Memory B cell (primary cell): Measurements from ENCODE around the gene MAFG.

Experiments
- ATAC-seq: fragments of 150-1000 bp; cut with Tn5 transposase; 2 replicates; pipeline ENCODE4 v1.10.0; 2021; ENCODE audit warnings: low read depth, mild to moderate bottlenecking, moderate library complexity
- DNase-seq, 2 donors: peaks; one replicate each; pipeline ENCODE4 v3.0.0; 2022; ENCODE audit warnings: low spot score in 2 of 2
- H3K27ac Mint-ChIP-seq: one replicate; pipeline ENCODE4 v1.8.0; 2022; ENCODE audit warnings: mild to moderate bottlenecking, moderate library complexity, mixed read lengths
- H3K27me3 Mint-ChIP-seq: one replicate; pipeline ENCODE4 v1.8.0; 2022; ENCODE audit warnings: mixed read lengths
- H3K36me3 Mint-ChIP-seq: one replicate; pipeline ENCODE4 v1.8.0; 2022; ENCODE audit warnings: mild to moderate bottlenecking, mixed read lengths
- H3K4me1 Mint-ChIP-seq: one replicate; pipeline ENCODE4 v1.8.0; 2022; ENCODE audit warnings: mixed read lengths
- H3K4me3 Mint-ChIP-seq: one replicate; pipeline ENCODE4 v1.8.0; 2022; ENCODE audit warnings: mild to moderate bottlenecking, moderate library complexity, mixed read lengths
- H3K9me3 Mint-ChIP-seq: one replicate; pipeline ENCODE4 v1.8.0; 2022; ENCODE audit warnings: mixed read lengths

MAFG gene

DNA sequence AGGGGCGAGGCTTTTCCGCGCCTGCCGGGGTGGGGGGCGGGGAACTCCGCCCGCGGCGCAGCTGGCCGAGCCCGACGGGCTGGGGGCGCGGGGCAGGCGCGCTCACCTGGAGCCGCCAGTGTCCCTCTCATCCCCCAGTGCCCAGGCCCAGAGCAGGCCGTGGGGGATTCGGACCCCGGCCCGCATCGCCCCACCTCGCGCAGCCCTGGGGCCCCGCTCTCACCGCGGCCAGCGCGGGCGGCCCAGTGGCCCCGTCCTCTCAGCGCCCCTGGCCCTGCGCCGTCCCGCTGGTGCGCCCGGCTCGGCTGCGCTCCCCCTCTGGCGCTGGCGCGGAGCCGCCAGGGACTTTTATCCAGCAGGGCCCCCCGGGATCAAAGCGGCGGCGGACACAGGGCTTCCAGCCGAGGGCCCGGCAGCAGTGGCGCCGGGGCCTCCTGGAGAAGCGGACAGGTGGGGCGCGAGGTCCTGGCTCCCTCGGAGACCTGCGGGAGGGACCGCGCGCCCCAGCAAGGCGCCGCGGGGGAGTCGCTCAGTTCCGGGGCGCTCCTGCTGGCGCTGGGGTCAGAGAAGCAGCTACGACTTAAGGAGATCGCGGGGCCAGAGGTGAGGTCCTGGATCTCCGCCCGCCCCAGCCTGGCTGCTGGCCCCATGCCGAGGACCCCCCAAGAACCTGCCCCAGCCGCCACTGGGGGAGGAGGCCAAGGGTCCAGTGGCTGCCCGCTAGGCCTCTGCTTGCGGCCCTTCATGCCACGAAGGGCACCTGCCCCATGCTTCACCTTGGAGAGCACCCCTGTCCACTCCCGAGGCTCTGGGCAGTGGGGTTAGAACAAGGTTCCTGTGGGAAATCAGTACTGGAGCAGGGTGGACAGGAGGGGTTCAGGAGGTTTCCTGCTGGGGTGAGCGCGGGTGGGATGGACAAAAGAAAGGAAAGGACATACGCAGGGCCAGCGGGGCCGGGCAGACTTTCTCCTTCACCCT, 34.3 kb upstream of the MAFG start:
- H3K4me1 Mint-ChIP-seq = no peaks in the 10 kb centered on the region
- H3K27ac Mint-ChIP-seq = no peak overlapping the region
- H3K27me3 Mint-ChIP-seq = peaks cover 14% of the 10 kb centered on the region
- H3K9me3 Mint-ChIP-seq = no peaks in the 10 kb centered on the region
- no peaks in the 10 kb centered on the region for H3K36me3 Mint-ChIP-seq
- DNase-seq = no peak
- no peak for ATAC-seq
- H3K4me3 Mint-ChIP-seq = no peak overlapping the region

DNA sequence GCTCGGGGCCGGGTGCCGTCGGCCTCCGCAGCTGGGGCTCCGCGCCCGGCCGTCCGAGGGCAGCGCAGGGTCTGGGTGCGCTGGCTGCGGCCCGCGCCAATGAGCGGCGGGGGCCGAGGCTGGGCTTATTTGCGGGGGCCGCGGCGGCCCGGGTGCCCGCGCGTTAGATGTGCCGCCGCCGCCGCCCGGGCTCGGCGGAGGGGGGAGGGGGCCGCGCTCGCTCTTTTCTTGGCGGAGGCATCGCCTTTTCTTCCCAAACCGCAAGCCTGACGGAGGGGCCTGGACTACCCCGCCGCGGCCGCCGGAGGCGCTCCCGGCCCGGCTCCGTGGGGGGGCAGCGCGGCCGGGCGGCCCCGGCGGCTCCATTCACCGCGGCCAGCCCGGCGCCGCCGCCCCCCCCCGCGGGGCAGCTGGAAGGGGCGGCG, 33.6 kb upstream of the MAFG start, which contains the start of gene NOTUM:
NOTUM (minus strand) TSS at position 101 of the 425 bp plus-strand sequence. CDS start 278 bp downstream, outside the sequence.
- Mint-ChIP-seq H3K36me3 (no peaks in the 10 kb centered on the region), H3K9me3 (no peaks in the 10 kb centered on the region), H3K4me1 (no peaks in the 10 kb centered on the region), H3K27me3 (peaks cover 14% of the 10 kb centered on the region), H3K27ac (no peak within 1 kb of the TSS), H3K4me3 (no peak within 1 kb of the TSS)
- DNase-seq = no peak
- no peak for ATAC-seq

DNA sequence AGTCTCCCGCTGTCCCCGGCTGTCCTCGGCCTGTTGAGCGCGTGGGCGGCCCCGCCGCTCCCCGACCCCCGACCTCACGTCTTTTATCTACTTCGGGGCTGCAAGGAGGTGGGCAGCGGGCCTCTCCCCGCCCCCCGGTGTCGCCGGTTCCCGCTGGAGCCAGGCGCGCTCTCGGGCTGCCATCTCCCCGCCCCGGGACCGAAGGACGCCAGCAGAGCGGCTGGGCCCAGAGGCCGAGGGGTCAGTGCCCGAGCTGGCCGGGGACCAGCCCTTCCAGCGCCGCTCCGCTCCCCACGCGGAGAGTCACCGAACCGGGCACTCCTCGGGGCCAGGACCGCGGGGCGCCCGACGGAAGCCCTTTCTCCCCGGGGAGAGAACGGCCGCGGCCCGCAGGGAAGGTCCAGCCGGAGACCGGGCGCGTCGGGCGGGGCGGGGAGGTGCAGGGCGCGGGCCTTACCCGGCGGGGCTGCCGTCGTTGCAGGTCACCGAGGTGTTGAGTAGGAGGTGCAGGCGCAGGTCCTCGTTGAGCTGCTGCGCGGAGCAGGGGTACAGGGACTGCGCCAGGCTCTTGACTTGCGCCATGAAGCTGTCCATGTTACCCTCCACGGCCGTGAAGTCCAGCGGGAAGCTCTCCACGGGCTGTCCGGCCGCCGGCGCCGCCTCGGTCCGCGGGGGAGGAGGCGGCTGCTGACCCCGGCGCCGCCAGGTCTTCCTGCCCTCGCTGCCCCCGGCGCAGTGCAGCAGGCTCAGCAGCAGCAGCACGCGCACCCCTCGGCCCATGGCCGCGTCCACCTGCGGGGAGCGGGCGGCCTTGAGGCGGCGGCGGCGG, 32.8 kb upstream of the MAFG start:
- H3K9me3 Mint-ChIP-seq = no peaks in the 10 kb centered on the region
- no peaks in the 10 kb centered on the region for H3K4me1 Mint-ChIP-seq
- no peaks in the 10 kb centered on the region for H3K36me3 Mint-ChIP-seq
- peaks cover 18% of the 10 kb centered on the region for H3K27me3 Mint-ChIP-seq
- ATAC-seq (no peak), DNase-seq (no peak)
- no peak overlapping the region for H3K4me3 Mint-ChIP-seq
- no peak overlapping the region for H3K27ac Mint-ChIP-seq

DNA sequence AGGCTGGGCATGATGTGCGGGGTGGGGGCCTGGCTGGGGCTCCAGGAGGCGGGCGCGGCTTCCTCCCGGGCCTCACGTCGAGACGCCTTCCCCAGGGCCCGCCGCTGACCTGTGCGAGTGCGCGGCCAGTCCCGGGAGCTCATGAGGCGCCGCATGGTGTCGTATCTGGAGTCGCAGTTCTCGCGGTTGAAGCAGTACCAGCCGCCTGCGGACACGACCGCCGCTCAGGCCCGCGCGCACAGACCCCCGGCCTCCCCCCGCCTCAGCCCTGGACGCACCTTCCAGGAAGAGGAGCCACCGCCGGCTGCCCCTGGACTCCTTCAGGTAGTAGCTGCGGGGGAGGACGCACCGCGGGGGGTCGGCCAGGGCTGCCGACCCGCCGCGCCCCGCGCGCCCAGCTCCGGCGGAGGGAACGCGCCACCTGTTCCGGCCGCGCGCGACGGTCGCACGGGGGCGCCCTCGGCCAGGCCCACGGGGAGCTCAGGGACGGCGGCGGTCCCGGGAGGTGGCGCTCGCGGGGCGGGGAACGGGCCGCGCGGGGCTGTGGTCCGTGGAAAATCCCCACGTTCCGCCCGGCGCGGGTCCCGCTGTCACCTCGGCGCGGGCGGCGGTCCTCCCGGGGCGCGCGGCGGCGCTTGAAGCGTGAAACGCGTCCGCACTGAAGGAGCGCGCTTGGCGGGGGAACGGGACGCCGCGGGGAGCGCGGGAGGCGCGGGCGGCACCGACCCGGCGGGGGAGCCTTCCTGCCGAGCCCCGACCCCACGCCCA, 32.0 kb upstream of the MAFG start:
- Mint-ChIP-seq H3K27ac (no peak overlapping the region), H3K4me3 (no peak overlapping the region)
- peak; percentile 95 for ATAC-seq

DNA sequence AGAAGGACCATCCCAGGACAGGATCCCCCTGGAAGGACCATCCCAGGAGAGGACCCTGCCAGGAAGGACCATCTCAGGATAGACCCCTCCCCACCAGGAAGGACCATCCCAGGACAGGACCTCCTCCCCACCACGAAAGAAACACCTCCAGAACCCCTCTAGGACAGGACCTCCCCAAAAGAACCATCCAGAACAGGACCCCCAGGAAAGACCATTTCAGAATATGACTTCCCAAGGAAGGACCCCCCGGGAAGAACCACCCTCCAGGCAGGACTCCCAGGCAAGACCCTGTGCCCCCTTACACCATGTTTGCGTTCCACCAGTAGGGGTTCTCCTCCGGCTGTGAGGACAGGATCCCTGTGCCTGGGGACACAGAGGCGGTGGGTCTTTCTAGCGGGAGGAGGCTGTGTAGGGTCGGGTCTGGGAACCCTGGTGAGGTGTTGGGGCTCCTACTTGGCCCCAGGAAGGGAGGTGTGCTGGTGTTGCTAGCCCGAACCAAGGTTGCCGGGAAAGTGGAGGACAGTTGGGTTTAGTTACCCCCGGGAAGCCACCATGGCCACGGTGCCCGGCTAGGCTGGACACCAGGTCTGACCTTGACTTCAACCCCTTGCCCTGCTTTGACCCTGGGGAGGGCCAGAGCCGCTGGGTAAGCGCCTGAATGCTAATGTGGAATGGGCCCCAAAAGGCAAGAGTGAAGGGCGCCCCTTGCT, 31.3 kb upstream of the MAFG start:
- Mint-ChIP-seq H3K9me3 (no peaks in the 10 kb centered on the region), H3K27me3 (peaks cover 19% of the 10 kb centered on the region), H3K36me3 (no peaks in the 10 kb centered on the region), H3K4me1 (no peaks in the 10 kb centered on the region), H3K4me3 (peak overlapping the region; percentile 72), H3K27ac (peak overlapping the region; percentile 14)
- DNase-seq (no peak), ATAC-seq (no peak)

More for the DNA sequence above, 32.0 kb upstream of the MAFG start:
- peaks cover 18% of the 10 kb centered on the region for H3K27me3 Mint-ChIP-seq
- H3K4me1 Mint-ChIP-seq = no peaks in the 10 kb centered on the region
- peak; percentile 87 to 92 for DNase-seq
- H3K9me3 Mint-ChIP-seq = no peaks in the 10 kb centered on the region
- H3K36me3 Mint-ChIP-seq = no peaks in the 10 kb centered on the region

DNA sequence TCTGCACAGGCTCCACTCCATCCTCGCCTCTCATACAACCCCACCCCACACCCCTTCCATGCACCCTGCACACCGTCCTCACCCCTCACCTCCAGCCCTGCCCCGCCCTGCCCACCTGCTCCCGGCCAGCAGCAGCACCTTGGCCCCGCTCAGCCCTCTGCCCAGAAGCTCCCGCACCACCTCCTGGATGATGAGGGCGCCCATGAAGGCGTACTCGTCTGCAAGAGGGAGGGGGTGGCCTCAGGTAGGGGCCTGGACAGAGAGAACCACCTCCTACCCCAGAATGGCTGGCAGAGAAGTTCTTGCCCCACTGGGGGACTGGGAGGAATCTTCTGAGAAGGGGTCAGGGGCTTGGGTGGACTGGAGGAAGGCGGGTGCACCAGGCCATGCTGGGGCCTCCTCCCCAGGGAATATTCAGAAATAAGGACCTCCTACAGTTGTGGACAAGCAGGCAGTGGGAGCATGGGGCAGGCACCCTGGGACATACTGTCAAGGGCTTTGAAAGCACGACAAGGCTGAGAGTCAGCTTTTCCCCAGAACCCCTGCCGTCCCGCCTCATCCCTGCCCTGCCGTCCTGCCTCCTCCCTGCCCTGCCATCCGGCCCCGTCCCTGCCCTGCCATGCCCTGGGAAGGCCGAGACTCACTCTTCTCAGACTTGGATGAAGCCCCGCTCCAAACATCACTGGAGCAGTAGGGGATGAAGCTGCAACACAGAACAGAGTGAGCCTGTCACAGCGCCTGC, 30.3 kb upstream of the MAFG start:
- Mint-ChIP-seq H3K36me3 (no peaks in the 10 kb centered on the region), H3K27me3 (peaks cover 19% of the 10 kb centered on the region), H3K9me3 (no peaks in the 10 kb centered on the region), H3K27ac (peak overlapping the region; percentile 14), H3K4me3 (peak overlapping the region; percentile 21), H3K4me1 (no peaks in the 10 kb centered on the region)
- no peak for ATAC-seq
- DNase-seq = no peak

DNA sequence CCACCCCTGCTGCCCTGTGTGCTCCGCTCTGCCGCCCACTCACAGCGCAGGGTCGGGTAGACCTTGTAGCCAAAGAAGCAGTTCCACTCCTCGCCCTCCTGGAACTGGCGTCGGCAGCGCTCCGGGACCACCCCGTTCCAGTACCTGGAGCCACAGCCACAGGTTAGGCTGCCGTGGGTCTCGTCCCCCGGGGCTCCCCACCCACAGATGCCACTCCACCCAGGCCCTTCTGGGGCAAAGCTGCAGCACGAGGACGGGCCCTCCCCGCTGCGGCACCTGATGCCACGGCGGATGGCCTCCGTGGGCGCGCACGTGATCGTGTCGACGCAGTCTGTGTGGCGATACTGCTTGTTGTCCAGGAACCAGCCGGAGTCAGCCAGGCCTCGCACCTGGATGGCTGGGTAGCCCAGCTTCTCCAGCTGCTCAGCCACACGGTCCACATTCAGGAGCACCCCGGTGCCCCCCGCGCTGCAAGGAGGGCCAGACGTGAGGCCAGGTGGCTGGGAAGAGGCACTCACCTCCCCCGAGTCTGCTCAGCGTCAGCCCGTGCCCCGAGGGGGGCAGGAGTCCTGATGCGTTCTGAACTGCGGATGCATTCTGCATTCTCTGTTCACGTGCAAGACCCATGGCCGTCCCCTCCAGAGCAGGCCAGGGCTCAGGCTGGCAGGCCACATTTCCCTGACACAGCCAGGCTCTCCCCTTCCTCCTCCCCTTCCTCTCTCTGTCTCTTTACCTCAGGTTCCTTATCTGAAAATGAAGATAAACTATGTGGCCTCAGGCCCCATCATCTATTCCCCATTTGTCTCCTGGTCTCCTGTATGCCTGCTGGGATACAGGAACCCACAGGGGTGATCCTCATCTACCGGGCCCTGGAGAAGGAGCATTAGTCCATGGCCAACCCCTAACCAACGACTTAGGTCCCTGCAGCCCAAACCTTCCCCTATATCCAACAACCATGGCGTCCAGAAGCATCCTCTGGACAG, 29.4 kb upstream of the MAFG start:
- DNase-seq (no peak), ATAC-seq (no peak)
- Mint-ChIP-seq H3K4me1 (no peaks in the 10 kb centered on the region), H3K27me3 (peaks cover 16% of the 10 kb centered on the region), H3K27ac (no peak overlapping the region), H3K36me3 (no peaks in the 10 kb centered on the region), H3K9me3 (no peaks in the 10 kb centered on the region), H3K4me3 (no peak overlapping the region)

DNA sequence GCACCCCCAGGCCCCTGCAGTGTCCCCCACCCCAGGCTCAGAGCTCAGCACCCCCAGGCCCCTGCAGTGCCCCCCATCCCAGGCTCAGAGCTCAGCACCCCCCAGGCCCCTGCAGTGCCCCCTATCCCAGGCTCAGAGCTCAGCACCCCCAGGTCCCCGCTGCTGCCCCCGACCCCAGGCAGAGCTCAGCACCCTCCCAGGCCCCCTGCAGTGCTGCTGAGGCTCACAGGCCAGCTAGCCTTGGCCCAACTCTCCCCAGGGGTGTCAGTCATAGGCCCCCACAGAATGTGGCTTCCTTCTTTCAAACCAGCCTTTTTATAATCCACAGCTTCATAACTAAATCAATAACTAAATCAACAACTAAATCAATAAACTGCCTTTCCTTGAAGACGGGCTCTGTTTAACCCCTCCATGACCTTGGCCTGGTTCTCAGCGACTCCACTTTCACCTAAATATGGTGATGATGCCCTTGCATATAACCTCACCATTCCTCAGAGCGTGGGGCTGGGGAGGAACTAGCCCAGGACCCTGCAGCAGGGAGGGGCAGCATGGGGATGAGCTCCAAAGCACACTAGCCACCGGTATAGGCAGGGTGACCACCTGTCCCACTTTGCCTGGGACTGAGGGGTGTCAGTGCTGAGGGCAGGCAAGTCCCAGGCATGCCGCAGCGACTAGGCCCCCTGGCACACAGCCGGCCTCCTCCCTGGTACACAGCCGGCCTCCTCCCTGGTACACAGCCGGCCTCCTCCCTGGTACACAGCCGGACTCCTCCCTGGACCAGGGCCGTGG, 28.4 kb upstream of the MAFG start:
- no peaks in the 10 kb centered on the region for H3K4me1 Mint-ChIP-seq
- no peak for DNase-seq
- no peaks in the 10 kb centered on the region for H3K9me3 Mint-ChIP-seq
- H3K27me3 Mint-ChIP-seq = peaks cover 16% of the 10 kb centered on the region
- H3K27ac Mint-ChIP-seq = no peak overlapping the region
- H3K36me3 Mint-ChIP-seq = no peaks in the 10 kb centered on the region
- no peak for ATAC-seq
- H3K4me3 Mint-ChIP-seq = no peak overlapping the region

DNA sequence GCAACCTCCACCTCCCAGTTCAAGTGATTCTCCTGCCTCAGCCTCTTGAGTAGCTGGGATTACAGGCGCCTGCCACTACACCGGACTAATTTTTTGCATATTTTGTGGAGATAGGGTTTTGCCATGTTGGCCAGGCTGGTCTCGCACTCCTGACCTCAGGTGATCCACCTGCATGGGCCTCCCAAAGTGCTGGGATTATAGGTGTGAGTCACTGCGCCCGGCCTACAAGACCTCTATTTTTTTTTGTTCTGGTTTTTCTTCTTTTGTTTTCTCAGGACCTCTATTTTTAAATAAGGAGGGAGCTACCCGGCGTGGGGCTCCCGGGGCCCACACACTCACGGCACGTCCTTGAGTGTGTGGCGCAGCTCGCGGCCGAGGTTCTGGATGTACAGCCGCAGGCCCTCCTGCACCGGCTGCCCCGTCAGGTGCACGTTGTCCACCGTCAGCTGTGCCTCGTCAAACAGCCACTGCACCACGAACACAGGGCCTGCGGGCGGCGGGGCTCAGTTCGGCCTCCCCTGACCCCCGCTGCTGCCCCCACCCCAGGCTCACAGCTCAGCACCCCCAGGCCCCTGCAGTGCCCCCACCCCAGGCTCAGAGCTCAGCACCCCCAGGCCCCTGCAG, 27.6 kb upstream of the MAFG start:
- no peaks in the 10 kb centered on the region for H3K9me3 Mint-ChIP-seq
- no peaks in the 10 kb centered on the region for H3K4me1 Mint-ChIP-seq
- DNase-seq (no peak), ATAC-seq (no peak)
- H3K36me3 Mint-ChIP-seq = no peaks in the 10 kb centered on the region
- H3K27me3 Mint-ChIP-seq = peaks cover 16% of the 10 kb centered on the region
- no peak overlapping the region for H3K4me3 Mint-ChIP-seq
- no peak overlapping the region for H3K27ac Mint-ChIP-seq

DNA sequence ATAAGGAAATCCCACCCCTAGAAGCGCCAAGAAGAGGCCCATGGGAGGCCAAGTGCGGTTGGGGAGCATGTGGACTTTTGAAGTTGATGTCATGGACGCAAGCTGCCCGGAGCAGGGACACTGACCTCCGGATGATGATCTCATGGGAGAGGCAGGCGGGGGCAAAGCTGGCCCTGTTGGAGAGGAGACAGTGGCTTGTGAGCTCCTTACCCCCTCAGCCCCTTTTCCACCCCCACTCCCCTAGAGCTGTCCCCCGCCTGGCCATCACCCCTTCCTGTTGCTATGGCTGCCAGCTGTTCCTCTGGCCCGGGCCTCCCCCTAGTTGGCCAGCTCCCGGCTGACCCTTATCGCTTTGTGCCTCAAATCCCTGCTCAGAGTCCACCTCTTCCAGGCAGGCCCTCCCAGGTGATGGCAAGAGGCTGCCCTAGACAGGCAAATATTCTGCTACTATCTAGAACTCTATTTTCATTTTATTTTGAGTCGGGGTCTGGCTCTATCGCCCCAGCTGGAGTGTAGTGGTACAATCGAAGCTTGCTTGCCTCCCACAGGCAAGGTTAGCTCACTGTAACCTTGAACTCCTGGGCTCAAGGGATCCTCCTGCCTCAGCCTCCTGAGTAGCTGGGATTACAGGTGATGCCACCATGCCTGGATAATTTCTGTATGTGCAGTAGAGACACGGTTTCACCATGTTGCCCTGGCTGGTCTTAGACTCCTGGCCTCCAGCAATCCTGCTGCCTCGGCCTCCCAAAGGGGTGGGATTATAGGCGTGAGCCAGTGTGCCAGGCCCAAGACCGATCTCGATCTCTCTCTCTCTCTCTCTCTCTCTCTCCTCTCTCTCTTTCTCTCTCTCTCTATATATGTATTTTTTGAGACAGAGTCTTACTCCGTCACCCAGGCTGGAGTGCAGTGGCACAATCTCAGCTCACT, 26.9 kb upstream of the MAFG start:
- peaks cover 16% of the 10 kb centered on the region for H3K27me3 Mint-ChIP-seq
- no peak overlapping the region for H3K27ac Mint-ChIP-seq
- no peaks in the 10 kb centered on the region for H3K4me1 Mint-ChIP-seq
- DNase-seq (no peak), ATAC-seq (no peak)
- no peaks in the 10 kb centered on the region for H3K9me3 Mint-ChIP-seq
- H3K36me3 Mint-ChIP-seq = no peaks in the 10 kb centered on the region
- H3K4me3 Mint-ChIP-seq = no peak overlapping the region
